Left forelimb (tissue), 1 donor: ENCODE measurements around the gene GPR149.

Experiments used
- DNase-seq: peaks from one replicate; pipeline ENCODE4 v3.0.0-alpha.2; 2018; ENCODE audit warnings: low spot score

Gene GPR149

GRCh38 chr3:154345422-154346122 is 84.4 kb downstream of the GPR149 start:
- no peak for DNase-seq

GRCh38 chr3:154338570-154338969 is 91.4 kb downstream of the GPR149 start:
- no peak for DNase-seq

- DNase-seq, result no peak
Observed at GRCh38 chr3:154338008-154338407, 92.0 kb downstream of the GPR149 start.

- no peak for DNase-seq
Observed at GRCh38 chr3:154334973-154335420, 95.0 kb downstream of the GPR149 start.

- DNase-seq, result no peak
Observed at GRCh38 chr3:154327871-154328270, 102.1 kb downstream of the GPR149 start.

- no peak for DNase-seq
Observed at GRCh38 chr3:154324919-154325318, 105.1 kb downstream of the GPR149 start.

GRCh38 chr3:154323891-154324738 is 105.9 kb downstream of the GPR149 start, which contains the start of gene DHX36:
Gene DHX36 (minus strand): TSS chr3:154324487. CDS start chr3:154324416, 71 bp downstream.
- peak; percentile 95 for DNase-seq

GRCh38 chr3:154316974-154317767 is 112.8 kb downstream of the GPR149 start:
- DNase-seq, result no peak

GRCh38 chr3:154314152-154314551 is 115.8 kb downstream of the GPR149 start:
- DNase-seq, result no peak

GRCh38 chr3:154310840-154311239 is 119.2 kb downstream of the GPR149 start:
- DNase-seq, result no peak

- DNase-seq, result no peak
Observed at GRCh38 chr3:154307363-154307762, 122.6 kb downstream of the GPR149 start.

GRCh38 chr3:154304936-154305335 is 125.1 kb downstream of the GPR149 start:
- no peak for DNase-seq

- no peak for DNase-seq
Observed at GRCh38 chr3:154304116-154304786, 125.7 kb downstream of the GPR149 start.

GRCh38 chr3:154301561-154301960 is 128.4 kb downstream of the GPR149 start:
- DNase-seq, result no peak

- no peak for DNase-seq
Observed at GRCh38 chr3:154294016-154294415, 136.0 kb downstream of the GPR149 start.

GRCh38 chr3:154290187-154290586 is 139.8 kb downstream of the GPR149 start:
- no peak for DNase-seq
